Measurements from ENCODE around the gene FAAP20.

FAAP20 gene

DNA sequence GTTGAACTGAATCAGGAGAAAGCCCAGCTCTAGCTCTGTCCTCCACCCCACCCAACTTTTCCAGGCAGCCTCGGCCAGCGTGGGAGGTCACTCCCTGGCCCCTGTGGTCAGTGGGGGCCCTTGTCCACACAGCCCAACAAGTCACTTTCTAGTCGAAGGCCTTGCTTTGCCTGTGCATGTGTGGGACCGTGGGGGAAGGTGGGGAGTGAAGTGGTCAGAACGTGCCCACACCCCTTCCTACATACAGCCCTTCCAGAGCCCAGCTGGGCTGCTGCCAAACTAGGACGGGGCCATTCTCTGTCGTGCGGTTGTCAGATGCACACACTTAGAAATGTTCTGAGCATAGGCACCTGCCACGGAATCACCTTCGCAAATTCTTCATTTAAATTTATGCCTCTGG, 18.0 kb downstream of the FAAP20 start:
- no peak for DNase-seq

DNA sequence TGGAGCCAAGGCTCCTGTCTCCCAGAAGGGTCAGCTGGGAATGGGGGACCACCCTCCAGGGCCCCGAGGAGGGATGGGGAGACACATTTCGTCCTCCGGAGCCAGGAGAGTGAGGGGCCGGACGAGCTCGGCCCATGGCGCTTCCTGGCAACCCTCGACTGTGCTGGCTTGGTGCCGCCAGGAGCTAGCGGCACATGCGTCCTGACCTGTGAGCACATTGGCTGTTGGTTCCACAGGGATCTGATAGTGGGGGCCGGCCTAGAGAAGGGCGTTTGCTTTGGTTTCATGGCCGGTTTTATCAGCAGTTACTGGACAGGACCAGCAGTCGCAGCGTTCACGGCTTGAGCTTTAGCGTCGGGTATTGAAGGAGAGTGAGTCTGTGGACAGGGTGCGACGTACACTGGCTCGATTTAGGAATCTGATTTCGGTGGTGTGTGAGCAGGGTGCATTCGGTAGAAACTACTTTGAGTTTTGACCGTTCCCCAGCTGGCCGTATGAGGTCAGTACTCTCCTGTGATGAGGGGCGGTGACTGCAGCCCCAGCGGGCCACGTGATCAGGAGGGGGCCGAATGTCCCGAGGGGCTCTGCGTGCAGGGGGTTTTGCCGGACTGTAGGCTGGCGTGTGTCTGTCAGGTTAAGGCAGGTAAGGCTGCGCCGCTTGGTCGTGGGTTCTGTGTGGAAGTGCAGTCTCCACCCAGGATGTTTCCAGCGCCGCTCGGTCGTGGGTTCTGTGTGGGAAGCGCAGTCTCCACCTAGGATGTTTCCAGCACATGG, 18.7 kb downstream of the FAAP20 start:
- no peak for DNase-seq

DNA sequence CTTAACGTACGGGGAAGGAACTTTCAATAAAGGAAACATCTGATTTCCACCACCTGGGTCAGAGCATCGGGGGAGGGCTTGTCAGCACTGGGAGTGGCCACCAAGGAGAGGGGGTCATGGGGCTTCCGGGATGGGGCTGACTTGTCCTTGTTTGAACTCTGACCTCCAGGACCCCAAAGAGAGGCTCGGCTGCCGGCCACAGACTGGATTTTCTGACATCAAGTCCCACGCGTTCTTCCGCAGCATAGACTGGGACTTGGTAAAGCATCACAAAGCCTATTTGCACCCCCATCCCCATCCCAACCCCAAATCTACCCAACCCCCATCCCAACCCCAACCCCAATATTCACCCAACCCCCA, 19.5 kb downstream of the FAAP20 start:
- DNase-seq: no peak

DNA sequence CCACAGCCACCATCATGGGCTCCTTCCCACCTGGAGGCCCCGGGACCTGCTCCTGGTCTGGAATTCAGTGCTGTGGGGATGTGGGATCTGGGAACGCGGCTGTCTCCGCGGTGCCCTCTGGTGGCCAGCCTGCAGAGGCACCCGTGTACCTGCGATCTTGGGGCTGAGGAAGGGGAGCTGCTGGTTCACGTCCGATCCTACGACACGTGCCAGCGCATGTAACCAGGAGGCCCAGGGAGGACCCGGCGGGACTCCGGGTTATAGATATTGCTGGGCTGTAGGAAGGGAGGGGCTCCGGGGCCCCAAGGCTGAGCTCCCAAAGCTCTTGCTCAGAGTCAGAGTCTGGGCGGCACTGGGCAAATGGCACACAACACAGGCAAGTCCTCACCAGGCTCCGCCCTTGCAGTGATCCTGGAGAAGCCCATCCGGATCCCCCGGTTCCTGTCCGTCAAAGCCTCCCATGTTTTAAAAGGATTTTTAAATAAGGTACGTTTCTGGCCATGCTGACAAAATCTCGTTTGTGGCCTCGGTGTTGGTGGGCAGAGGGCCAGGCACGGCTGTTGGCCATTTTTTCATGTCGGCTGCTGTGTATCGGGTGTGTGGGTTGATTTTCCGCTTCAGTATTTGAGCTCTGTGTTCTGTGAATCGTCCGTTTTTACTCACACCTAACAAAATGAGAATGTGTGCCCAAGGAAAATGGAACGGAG, 20.1 kb downstream of the FAAP20 start:
- DNase-seq: peak in 1 of 2 experiments; percentile 38

DNA sequence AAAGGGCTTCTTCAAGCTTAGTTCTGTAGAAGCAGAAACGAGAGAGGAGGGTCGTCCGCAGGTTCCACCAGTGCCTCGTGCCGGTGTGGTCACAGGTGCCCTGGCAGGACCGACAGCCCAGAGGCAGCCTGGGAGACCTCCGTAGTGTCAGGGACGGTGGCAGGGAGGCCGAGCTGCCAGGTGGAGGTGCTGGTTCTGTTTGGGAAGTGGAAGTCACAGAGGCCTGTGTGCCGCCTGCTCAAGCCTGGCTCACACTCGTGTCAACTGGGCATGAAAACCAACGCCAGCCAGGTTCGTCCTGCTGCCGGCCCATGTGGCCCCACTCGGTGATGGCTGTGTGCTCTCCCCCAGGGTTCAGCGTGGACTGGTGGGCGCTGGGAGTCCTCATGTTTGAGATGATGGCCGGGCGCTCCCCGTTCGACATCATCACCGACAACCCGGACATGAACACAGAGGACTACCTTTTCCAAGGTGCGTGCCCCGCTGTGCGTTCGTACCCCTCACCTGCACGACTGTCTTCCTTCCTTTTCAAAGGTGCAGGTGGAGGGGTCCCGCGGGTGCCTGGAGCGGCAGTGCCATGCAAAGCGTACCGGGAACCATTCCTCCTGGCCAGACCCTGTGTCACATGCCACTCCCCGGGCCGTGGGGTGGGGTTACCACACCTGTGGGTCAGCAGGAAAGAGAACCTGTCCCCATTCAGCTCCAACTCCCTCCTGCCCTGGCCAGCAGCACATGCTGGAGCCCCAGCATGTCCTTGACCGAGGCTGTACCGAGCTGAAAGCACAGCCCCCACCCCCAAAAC, 20.8 kb downstream of the FAAP20 start:
- DNase-seq: no peak

DNA sequence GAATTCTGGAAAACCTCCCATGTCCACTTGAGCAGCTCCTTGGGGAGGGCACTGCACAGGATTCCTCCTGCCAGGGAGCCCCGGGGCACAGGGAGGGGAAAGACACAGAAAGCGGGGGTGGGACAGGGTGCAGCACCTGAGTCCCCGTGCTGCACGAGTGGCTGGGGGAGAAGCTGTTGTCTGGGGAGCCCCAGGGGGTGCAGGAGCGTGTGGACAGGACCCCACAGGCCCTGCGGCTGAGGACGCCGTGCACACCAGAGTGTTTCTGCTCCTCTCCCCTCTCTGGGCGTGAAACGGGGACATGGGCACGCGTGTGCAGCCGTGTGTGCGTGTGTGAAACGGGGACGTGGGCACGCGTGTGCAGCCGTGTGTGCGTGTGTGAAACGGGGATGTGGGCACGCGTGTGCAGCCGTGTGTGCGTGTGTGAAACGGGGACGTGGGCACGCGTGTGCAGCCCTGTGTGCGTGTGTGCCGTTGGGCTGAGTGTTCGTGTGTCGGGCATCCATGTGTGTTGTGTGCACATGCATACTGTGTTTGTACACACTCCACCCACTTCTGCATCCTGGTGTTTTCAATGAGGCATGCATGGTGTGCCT, 21.9 kb downstream of the FAAP20 start:
- DNase-seq: no peak

DNA sequence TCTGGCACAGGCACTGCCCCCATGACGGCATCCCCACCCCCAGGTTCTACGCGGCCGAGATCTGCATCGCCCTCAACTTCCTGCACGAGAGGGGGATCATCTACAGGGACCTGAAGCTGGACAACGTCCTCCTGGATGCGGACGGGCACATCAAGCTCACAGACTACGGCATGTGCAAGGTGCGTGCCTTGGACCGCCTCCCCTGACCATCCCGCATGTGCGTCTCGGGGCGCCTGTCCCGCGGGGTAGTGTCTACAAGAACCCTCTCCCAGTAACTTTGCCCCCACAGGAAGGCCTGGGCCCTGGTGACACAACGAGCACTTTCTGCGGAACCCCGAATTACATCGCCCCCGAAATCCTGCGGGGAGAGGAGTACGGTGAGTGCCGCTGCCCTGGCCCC, 22.6 kb downstream of the FAAP20 start:
- DNase-seq: no peak

DNA sequence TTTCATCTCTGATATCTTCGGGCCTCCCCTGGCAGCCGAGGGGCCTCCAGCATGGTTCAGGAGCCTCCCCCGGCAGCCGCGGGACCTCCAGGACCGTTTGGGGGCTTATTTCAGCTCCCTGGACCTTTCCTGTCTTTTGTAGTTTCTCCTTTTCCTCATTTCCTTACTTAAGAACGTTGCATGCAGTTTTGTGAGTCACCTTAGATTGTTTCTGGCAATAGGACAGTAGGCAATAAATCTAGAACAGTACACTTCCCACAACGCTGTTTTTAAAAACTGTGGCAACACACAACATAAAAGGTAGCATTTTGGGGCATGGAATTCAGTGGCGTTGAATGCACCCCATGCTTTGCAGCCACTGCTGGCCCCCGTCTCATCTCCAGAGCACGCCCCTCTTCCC, 24.4 kb downstream of the FAAP20 start:
- no peak for DNase-seq

DNA sequence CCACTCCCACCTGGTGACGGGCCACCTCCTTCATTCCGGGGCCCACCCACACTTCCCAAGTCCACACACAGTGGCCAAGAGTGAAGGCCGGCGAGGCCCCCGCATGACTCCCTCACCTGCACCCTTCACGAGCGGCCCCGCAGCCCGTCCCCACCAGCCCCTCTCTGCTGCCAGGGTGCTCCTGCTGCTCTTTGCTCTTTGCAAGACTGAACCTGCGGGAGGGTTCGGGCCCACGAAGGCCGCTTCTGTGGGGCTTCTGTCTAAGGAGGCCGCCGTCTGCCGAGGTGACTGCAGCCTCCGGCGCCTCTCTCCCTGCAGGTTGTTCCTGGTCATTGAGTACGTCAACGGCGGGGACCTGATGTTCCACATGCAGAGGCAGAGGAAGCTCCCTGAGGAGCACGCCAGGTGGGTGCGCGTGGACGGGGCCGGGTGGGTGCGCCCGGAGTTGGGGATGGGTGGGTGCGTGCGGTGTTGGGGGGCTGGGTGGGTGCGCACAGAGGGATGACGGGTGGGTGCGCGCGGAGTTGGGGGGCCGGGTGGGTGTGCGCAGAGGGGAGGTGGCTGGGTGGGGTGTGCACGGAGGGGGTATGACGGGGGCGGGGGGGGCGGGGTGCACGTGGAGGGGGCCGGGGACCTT, 25.3 kb downstream of the FAAP20 start:
- DNase-seq: no peak

DNA sequence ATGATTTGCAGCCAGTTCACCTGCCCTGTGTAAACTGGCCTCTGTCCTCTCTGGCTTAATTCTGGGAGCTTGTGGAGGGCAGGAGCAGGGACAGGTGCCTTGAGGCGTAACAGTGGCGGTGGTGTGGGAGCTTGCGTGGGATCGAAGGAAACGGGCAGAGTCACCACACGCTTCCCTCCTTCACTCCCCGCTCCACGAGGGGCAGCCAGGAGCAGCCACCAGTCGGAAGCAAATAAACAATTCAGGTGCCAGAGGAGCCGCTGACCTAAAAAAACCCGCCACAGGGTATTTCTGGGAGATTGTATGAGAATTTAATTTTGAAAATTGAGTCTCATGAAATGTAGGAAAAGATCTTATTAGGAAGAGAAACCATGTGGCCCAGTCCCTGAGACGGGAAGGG, 26.0 kb downstream of the FAAP20 start:
- DNase-seq: no peak

DNA sequence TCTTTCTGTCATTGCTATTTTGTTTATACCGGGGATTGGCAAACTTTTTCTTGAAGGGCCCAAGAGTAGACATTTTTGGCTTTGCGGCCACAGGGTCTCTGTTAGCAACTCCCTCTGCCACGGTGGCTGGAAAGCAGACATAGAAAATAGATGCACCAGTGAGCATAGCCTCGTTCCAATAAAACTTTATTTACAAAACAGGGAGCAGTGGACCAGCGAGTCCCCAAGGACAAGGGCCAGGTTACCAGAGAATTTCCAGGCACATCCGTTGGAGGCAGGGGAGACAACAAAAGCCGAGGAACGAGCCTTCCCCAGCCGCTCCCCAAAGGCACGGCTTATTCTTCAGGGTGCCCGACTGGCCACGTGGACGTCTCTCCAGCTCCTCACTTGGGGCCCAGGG, 26.5 kb downstream of the FAAP20 start:
- no peak for DNase-seq

DNA sequence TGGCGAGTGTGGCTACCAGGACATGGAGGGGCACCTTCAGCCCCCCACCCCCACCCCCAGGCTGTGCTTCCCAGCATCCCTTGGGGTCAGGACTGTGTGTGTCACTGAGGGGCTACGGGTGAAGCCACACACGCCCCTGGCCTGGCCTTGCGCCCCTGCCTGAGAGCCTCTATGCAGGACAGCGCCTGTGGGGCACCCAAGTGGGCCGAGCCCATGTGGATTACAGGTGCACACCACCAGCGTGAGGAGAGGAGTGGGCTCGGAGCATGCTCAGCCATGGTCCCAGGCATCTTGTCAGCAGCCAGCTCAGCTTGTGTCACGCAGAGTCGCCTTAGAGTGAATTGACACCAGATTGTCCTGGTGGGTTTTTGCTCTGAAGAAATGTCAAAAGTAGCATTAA, 27.9 kb downstream of the FAAP20 start:
- DNase-seq: no peak

DNA sequence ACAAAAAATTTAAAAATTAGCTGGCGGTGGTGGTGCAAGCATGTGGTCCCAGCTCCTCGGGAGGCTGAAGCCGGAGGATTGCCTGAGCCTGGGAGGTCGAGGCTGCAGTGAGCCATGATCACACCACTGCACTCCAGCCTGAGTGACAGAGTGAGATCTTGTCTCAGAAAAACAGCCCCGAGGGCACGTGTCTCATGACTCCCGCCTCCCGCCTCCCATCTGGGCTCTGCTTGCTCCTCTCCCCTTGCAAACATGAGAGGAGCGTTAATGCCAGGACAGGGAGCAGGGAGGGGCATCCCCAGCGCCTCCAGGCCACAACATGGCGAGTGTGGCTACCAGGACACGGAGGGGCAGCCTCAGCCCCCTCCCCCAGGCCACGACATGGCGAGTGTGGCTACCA, 28.3 kb downstream of the FAAP20 start:
- DNase-seq: no peak

DNA sequence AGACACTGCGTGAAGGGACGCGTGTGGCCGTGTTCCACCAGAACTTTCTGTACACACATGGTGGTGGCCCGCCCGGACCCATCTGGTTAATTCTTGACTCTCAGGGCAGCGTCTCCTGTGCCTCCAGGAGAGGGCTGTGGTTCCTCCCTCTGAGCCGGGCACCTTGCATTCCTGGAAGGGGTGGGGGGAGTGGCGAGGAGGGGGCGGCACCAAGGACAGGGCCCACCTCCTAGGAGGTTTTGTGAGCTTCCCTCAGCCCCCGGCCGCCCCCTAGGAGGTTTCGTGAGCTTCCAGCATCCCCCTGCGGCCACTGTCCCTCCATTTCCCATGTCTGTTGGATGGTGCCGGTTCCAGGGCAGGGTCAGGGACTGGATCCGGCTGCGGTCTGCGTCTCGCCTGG, 28.9 kb downstream of the FAAP20 start:
- DNase-seq: no peak

DNA sequence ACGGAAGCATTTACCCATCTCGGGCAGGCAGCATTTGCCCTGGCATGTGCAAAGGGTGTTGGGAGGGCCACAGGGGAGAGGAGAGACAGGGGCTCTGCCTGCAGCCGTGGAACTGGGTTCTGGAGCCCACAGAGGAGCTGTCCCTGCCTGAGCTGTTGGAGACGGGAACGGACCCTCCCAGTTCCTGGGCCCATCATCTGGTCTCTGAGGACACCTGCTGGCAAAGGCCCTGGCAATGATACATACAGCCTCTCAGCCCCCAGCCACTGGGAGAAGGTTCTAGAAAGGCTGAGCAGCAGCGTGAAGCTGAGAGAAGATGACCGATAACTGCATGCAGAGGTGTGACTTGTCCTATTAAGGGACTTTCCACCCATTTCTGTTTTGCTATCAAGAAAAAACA, 31.4 kb downstream of the FAAP20 start:
- DNase-seq: no peak

DNA sequence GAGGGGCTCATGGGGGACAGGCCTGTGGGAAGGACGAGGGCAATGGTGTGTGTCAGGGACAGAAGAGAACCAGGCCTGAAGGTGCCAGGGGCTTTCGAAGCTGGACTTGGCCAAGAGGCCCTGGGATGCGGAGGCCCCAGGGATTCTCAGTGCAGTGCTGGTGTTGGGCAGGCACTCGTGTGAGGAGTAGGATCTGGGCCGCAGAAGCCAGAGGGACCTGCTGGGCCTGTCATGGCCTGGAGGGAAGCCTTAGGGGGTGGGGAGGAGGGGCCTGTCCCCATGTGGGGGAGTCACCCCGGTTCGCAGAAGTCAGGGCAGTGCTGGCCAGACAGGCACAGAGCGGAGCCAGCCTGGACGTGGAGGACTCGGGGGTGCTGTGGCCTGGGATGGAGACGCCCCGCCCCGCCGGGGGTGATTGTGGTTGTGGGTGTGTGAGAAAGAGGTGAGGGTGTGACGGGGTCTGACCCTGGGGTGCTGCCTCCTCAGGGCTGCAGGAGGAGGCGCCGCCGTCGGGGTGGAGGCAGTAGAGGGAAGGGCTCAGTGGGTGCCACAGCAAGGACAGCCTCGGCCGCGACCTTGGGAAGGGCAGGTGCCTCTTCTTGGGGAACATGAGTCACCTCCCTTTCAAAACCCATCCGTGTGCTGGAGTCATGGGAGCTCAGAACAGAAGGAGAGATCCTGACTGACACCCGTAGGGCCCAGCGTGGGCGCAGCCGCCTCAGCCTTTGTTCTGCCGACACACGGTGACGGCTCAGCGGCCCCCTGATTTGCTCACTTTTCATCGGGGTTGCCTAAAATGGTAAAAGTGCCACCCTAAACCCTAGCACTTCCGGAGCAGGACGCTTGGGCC, 33.9 kb downstream of the FAAP20 start:
- no peak for DNase-seq

DNA sequence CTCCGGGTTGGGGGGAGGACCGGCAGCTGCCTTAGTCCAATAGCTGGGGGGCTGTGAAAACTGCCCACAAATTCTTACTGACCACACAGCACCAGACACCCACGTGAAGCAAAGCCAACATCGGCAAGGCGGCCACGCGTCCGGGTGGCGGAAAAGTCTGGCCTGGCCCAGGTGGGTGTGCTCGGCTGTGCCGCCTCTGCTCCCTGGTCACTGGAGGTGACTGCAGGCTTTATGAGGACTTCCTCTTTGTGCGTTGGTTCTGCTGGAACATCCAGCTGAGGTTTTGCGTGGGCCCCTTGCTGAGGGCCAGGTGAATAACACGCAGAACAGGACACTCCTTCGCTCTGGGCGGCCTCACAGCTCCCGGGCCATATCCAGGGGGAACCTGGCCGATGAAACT, 35.4 kb downstream of the FAAP20 start:
- DNase-seq: no peak

DNA sequence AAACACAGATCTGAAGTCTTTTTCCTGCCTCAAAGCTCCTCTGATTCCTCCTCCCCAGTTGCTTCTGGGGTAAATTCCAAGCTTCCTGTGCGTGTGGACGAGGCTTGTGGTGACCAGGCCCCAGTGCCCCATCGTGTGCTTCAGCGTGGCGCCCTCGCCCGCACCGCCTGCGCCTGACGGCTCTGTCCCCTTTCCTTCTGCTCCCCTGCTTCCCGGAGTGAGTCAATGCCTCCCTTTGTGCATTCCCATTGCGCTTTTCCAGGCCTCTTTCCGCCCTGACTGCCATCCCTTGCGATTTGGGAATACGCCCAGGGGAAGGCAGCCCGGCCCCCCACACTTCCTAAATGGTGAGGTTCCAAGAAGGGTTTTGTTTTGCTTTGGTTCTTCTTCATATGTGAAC, 36.3 kb downstream of the FAAP20 start:
- DNase-seq: no peak

DNA sequence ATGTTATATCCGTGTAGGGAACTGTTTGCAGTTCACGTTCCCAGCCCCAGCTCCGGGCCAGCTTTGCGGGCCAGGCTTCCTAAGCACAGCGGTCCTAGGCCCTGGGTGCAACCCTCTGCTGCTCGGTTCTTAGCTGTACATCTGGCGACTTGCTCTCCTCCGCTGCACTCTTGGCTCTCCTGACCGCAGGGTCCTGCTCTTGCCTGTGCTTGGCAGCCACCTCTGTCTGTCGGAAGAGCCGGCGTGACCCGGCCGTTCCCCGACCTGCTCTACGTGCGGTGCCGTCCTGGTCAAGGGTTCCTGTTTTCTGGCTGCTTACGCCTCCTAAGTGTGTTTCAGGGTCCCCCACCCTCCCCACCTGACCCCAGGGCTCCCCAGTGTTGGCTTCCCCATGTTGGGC, 36.7 kb downstream of the FAAP20 start:
- DNase-seq: no peak

DNA sequence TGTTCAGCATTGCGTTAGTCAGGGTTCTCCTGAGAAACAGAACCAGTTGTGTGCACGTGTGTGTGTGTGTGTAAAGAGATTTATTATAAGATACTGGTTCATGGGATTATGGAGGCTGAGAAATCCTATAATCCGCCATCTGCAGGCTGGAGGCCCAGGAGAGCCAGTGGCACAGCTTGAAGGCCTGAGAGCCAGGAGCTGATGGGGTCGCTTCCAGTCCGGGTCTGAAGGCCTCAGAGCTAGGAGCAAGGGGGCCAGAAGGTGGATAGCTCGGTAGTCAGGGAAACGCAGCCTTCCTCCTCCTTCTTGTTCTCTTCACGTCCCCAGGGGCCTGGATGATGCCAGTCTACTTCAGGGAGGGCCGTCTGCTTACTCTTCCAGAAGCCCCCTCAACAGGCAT, 37.7 kb downstream of the FAAP20 start:
- no peak for DNase-seq

DNA sequence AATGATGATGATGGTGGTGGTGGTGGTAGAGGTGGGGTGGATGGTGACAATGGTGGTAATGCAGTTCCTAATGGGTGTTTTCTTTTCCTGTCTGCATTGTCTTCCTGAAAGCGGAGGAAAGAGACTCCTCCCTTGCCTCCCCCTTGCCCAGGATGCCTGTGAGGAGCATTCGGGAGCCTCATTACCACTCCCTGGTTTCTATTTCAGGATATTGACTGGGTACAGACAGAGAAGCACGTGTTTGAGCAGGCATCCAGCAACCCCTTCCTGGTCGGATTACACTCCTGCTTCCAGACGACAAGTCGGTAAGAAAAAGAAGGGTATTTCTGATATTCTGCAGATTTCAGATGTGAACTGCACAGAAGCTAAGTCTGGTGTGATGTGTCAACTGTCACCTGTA, 38.8 kb downstream of the FAAP20 start:
- no peak for DNase-seq

DNA sequence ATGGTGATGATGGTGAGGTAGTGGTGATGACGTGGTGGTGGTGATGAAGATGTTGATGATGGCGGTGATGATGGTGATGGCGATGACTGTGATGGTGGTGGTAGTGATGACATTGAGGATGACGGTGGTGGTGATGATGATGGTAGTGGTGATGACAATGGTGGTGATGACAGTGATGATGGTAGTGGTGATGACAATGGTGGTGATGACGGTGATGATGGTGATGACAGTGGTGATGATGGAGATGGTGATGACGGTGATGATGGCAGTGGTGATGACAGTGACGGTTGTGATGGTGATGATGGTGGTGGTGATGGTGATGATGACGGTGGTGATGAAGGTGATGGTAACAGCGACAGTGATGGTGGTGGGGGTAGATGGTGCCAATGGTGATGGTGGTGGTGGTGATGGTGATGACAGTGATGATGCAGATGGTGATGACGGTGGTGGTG, 39.4 kb downstream of the FAAP20 start:
- DNase-seq: no peak
